GM23338 (cell line): ENCODE data around the gene EIF4A2. TPM values are rescaled to one million over a fixed set of nuclear protein-coding genes. Genes with fewer than 3 reads are reported as not detected.

Source experiments
- ATAC-seq: fragments of 200-7000 bp; cut with Tn5 transposase; 3 replicates; pipeline ENCODE4 v1.9.1; 2020
- DNase-seq: peaks from one replicate; pipeline ENCODE4 v3.0.0-alpha.2; 2015; ENCODE audit warnings: low spot score
- H2AFZ ChIP-seq: fragments of 200-600 bp; sonication (generic); 2 replicates; pipeline ENCODE4 v1.8.0; 2016; ENCODE audit warnings: antibody characterized with exemption, mild to moderate bottlenecking, moderate library complexity
- H3F3A ChIP-seq: fragments of 200-600 bp; sonication (generic); replicated peaks from 2 replicates; pipeline ENCODE4 v1.8.0; 2017; ENCODE audit warnings: antibody characterized with exemption, mixed run types, low read depth
- H3K27ac ChIP-seq: fragments of 200-600 bp; sonication (generic); 2 replicates; pipeline ENCODE4 v1.6.1; 2016; ENCODE audit warnings: low read depth
- H3K27me3 ChIP-seq: fragments of 200-600 bp; sonication (generic); 2 replicates; pipeline ENCODE4 v1.8.0; 2016; ENCODE audit warnings: mild to moderate bottlenecking, mixed run types, moderate library complexity; ENCODE audit not compliant: insufficient read depth
- H3K36me3 ChIP-seq: fragments of 200-600 bp; sonication (generic); 2 replicates; pipeline ENCODE4 v1.8.0; 2016; ENCODE audit warnings: mild to moderate bottlenecking; ENCODE audit not compliant: insufficient read depth
- H3K4me1 ChIP-seq: fragments of 200-600 bp; sonication (generic); 2 replicates; pipeline ENCODE4 v1.8.0; 2016; ENCODE audit warnings: mild to moderate bottlenecking, moderate library complexity; ENCODE audit not compliant: insufficient read depth
- H3K4me2 ChIP-seq: fragments of 200-600 bp; sonication (generic); 2 replicates; pipeline ENCODE4 v1.7.1; 2017; ENCODE audit warnings: mixed run types
- H3K4me3 ChIP-seq: fragments of 200-600 bp; sonication (generic); 2 replicates; pipeline ENCODE4 v1.6.1; 2016; ENCODE audit warnings: mixed run types
- H3K79me2 ChIP-seq: fragments of 200-600 bp; sonication (generic); replicated peaks from 2 replicates; pipeline ENCODE4 v1.8.0; 2017; ENCODE audit warnings: mild to moderate bottlenecking; ENCODE audit not compliant: insufficient read depth
- H3K9me2 ChIP-seq: fragments of 200-600 bp; sonication (generic); 2 replicates; pipeline ENCODE4 v1.8.0; 2017; ENCODE audit not compliant: insufficient read depth
- H4K20me1 ChIP-seq: fragments of 200-600 bp; sonication (generic); replicated peaks from 2 replicates; pipeline ENCODE4 v1.8.0; 2017; ENCODE audit warnings: mild to moderate bottlenecking; ENCODE audit not compliant: insufficient read depth
- H3K27ac Mint-ChIP-seq: 2 replicates; pipeline ENCODE4 v1.8.0; 2020; ENCODE audit warnings: inconsistent platforms, mild to moderate bottlenecking, moderate library complexity, mixed read lengths
- H3K27me3 Mint-ChIP-seq: 3 replicates; pipeline ENCODE4 v1.8.0; 2022; ENCODE audit warnings: low read depth, mild to moderate bottlenecking, moderate library complexity, mixed read lengths, inconsistent platforms; ENCODE audit not compliant: insufficient read depth, poor library complexity
- H3K36me3 Mint-ChIP-seq: 3 replicates; pipeline ENCODE4 v1.8.0; 2021; ENCODE audit warnings: low read depth, mild to moderate bottlenecking, inconsistent platforms, moderate library complexity, mixed read lengths
- H3K4me1 Mint-ChIP-seq: 3 replicates; pipeline ENCODE4 v1.8.0; 2020; ENCODE audit warnings: mild to moderate bottlenecking, inconsistent platforms, mixed read lengths
- H3K4me3 Mint-ChIP-seq: 3 replicates; pipeline ENCODE4 v1.8.0; 2021; ENCODE audit warnings: moderate library complexity, mild to moderate bottlenecking, inconsistent platforms, mixed read lengths
- H3K9me3 Mint-ChIP-seq: 3 replicates; pipeline ENCODE4 v1.8.0; 2020; ENCODE audit warnings: moderate library complexity, mild to moderate bottlenecking, inconsistent platforms, mixed read lengths
- CREB1 ChIP-seq: fragments of 250-450 bp; sonication (Bioruptor Pico); IDR thresholded peaks from 2 replicates; pipeline ENCODE4 v1.5.0; 2020; ENCODE audit warnings: low read depth, mild to moderate bottlenecking, moderate library complexity
- CTCF ChIP-seq, 2 experiments: fragments of 200-600 bp in 1 of 2; sonication (generic) in 1 of 2; conservative IDR thresholded peaks; 2 replicates each; pipeline versions ENCODE4 v1.5.1 to v1.6.1; 2016 to 2017; ENCODE audit warnings: antibody characterized with exemption in 2 of 2, low read depth in 2 of 2, mild to moderate bottlenecking in 2 of 2, moderate library complexity in 1 of 2
- EZH2 ChIP-seq: fragments of 200-600 bp; sonication (generic); IDR thresholded peaks from one replicate; pipeline ENCODE4 v1.8.0; 2017; ENCODE audit warnings: antibody characterized with exemption, mild to moderate bottlenecking, low read depth; ENCODE audit not compliant: unreplicated experiment
- EZH2phosphoT487 ChIP-seq: fragments of 200-600 bp; sonication (generic); IDR thresholded peaks from one replicate; pipeline ENCODE4 v1.8.1; 2018; ENCODE audit warnings: antibody characterized with exemption; ENCODE audit not compliant: unreplicated experiment
- JUNB ChIP-seq: IDR thresholded peaks from one replicate; pipeline ENCODE4 v1.6.1; 2016; ENCODE audit warnings: antibody characterized with exemption; ENCODE audit not compliant: unreplicated experiment
- NANOG ChIP-seq: IDR thresholded peaks from 2 replicates; pipeline ENCODE4 v1.6.1; 2016; ENCODE audit warnings: antibody characterized with exemption, borderline replicate concordance
- POLR2AphosphoS5 ChIP-seq: IDR thresholded peaks from 2 replicates; pipeline ENCODE4 v1.6.1; 2016; ENCODE audit warnings: antibody characterized with exemption, low read depth
- ZNF114 ChIP-seq: fragments of 250-450 bp; sonication (Bioruptor Pico); IDR thresholded peaks from 2 replicates; pipeline ENCODE4 v1.5.0; 2020; ENCODE audit warnings: mild to moderate bottlenecking, moderate library complexity
- ZNF331 ChIP-seq: fragments of 250-450 bp; sonication (Bioruptor Pico); IDR thresholded peaks from 2 replicates; pipeline ENCODE4 v1.5.0; 2020; ENCODE audit warnings: low read depth, mild to moderate bottlenecking, moderate library complexity
- ZNF462 ChIP-seq: fragments of 250-450 bp; sonication (Bioruptor Pico); IDR thresholded peaks from 2 replicates; pipeline ENCODE4 v1.5.0; 2020; ENCODE audit warnings: mild to moderate bottlenecking, moderate library complexity
- polyA plus RNA-seq: library from polyadenylated mRNA; unstranded; fragments of >200 nt; fragmentation: Nextera tagmentation; extraction: Ambion mirVana; gene quantifications from 2 replicates; pipeline ENCODE4 v1.2.1, GENCODE V29; 2016
- total RNA-seq: library from RNA; depleted of rRNA; stranded (reverse); fragments of >200 nt; shearing (Covaris generic); gene quantifications from 2 replicates; pipeline ENCODE4 v1.2.3, GENCODE V29; 2014
- TF ChIP-seq, protein P1 (sequence below): IDR thresholded peaks from one replicate; pipeline ENCODE4 v1.6.1; 2018; ENCODE audit warnings: antibody characterized with exemption; ENCODE audit not compliant: unreplicated experiment

Gene EIF4A2
- total and polyA plus RNA-seq, 2 experiments from 2014 or later, result 386 to 666 TPM

- TF ChIP-seq ZNF462 (no peak), POLR2AphosphoS5 (no peak)
Measured at GRCh38 chr3:186742618-186743380, 40.6 kb upstream of the EIF4A2 start (continued).

- peaks cover 4% of the 10 kb centered on the region; the same call in 1 of the 2 replicates for H3K9me2 ChIP-seq
- no peaks in the 10 kb centered on the region for H3K79me2 ChIP-seq
- H3K4me1 ChIP-seq, result peaks cover 28% of the 10 kb centered on the region
- no peak overlapping the region for H3K4me3 ChIP-seq
- H3K4me2 ChIP-seq, result no peak overlapping the region
- Mint-ChIP-seq H3K4me3 (no peak overlapping the region), H3K27ac (no peak overlapping the region), H3K9me3 (no peaks in the 10 kb centered on the region), H3K27me3 (peaks cover 3% of the 10 kb centered on the region), H3K4me1 (peaks cover 25% of the 10 kb centered on the region), H3K36me3 (no peaks in the 10 kb centered on the region)
- no peaks in the 10 kb centered on the region for H3K27me3 ChIP-seq
- ATAC-seq (no peak), DNase-seq (no peak)
- H3K27ac ChIP-seq, result no peak overlapping the region
- H3F3A ChIP-seq, result no peaks in the 10 kb centered on the region
- H2AFZ ChIP-seq, result peak overlapping the region; percentile 52; the same call in 1 of the 2 replicates
- H4K20me1 ChIP-seq, result no peaks in the 10 kb centered on the region
- H3K36me3 ChIP-seq, result no peaks in the 10 kb centered on the region
- TF ChIP-seq EZH2 (no peak), JUNB (no peak), ZNF114 (CRISPR knock-in tag) (no peak), CREB1 (CRISPR knock-in tag) (no peak), EZH2phosphoT487 (no peak), CTCF (conservative IDR thresholded peaks at IDR 0.05; ENCODE audit: low read depth in 2 of 2) (no peak), ZNF331 (CRISPR knock-in tag) (no peak), NANOG (no peak)
- TF ChIP-seq, protein P1, sequence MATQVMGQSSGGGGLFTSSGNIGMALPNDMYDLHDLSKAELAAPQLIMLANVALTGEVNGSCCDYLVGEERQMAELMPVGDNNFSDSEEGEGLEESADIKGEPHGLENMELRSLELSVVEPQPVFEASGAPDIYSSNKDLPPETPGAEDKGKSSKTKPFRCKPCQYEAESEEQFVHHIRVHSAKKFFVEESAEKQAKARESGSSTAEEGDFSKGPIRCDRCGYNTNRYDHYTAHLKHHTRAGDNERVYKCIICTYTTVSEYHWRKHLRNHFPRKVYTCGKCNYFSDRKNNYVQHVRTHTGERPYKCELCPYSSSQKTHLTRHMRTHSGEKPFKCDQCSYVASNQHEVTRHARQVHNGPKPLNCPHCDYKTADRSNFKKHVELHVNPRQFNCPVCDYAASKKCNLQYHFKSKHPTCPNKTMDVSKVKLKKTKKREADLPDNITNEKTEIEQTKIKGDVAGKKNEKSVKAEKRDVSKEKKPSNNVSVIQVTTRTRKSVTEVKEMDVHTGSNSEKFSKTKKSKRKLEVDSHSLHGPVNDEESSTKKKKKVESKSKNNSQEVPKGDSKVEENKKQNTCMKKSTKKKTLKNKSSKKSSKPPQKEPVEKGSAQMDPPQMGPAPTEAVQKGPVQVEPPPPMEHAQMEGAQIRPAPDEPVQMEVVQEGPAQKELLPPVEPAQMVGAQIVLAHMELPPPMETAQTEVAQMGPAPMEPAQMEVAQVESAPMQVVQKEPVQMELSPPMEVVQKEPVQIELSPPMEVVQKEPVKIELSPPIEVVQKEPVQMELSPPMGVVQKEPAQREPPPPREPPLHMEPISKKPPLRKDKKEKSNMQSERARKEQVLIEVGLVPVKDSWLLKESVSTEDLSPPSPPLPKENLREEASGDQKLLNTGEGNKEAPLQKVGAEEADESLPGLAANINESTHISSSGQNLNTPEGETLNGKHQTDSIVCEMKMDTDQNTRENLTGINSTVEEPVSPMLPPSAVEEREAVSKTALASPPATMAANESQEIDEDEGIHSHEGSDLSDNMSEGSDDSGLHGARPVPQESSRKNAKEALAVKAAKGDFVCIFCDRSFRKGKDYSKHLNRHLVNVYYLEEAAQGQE, result no peak
Measured at GRCh38 chr3:186743666-186744065, 39.7 kb upstream of the EIF4A2 start.
